HL-60 (cell line): Measurements from ENCODE around the gene TAAR8.
"Not testable (repeated sequence)": the region's sequence is repeated elsewhere in the genome, so short reads cannot be mapped to it uniquely, and the experiment has no call there.

Source experiments
- DNase-seq, 2 experiments: peaks; one replicate each; pipeline ENCODE4 v3.0.0-alpha.2; 2010 to 2020; ENCODE audit warnings: low read depth in 1 of 2, low spot score in 1 of 2
- H3K27ac ChIP-seq: fragments of 250-450 bp; sonication (Bioruptor Pico); replicated peaks from 2 replicates; pipeline ENCODE4 v1.5.1; 2020; ENCODE audit warnings: mild to moderate bottlenecking, moderate library complexity
- H3K27me3 ChIP-seq: fragments of 250-450 bp; sonication (Bioruptor Pico); 2 replicates; pipeline ENCODE4 v1.5.1; 2021; ENCODE audit warnings: mild to moderate bottlenecking, moderate library complexity; ENCODE audit not compliant: insufficient read depth, poor library complexity, severe bottlenecking
- H3K4me3 ChIP-seq: replicated peaks from 2 replicates; pipeline ENCODE4 v1.5.1; 2011; ENCODE audit warnings: mild to moderate bottlenecking, control low read depth, low read length; ENCODE audit not compliant: insufficient read depth
- CTCF ChIP-seq: IDR thresholded peaks from one replicate; pipeline ENCODE4 v1.5.1; 2011; ENCODE audit warnings: low read length, control low read depth, inconsistent platforms; ENCODE audit not compliant: insufficient read depth
- GABPA ChIP-seq: IDR thresholded peaks from 2 replicates; pipeline ENCODE4 v1.6.1; 2012; ENCODE audit warnings: low read depth
- POLR2AphosphoS5 ChIP-seq: IDR thresholded peaks from 2 replicates; pipeline ENCODE4 v1.6.1; 2012; ENCODE audit warnings: low read depth
- SPI1 ChIP-seq: IDR thresholded peaks from 2 replicates; pipeline ENCODE4 v1.6.1; 2012; ENCODE audit warnings: low read depth, mild to moderate bottlenecking, borderline replicate concordance
- TF ChIP-seq, protein P1 (sequence below): IDR thresholded peaks from 2 replicates; pipeline ENCODE4 v1.6.1; 2012; ENCODE audit warnings: low read depth; ENCODE audit not compliant: insufficient replicate concordance

The TAAR8 gene

DNA sequence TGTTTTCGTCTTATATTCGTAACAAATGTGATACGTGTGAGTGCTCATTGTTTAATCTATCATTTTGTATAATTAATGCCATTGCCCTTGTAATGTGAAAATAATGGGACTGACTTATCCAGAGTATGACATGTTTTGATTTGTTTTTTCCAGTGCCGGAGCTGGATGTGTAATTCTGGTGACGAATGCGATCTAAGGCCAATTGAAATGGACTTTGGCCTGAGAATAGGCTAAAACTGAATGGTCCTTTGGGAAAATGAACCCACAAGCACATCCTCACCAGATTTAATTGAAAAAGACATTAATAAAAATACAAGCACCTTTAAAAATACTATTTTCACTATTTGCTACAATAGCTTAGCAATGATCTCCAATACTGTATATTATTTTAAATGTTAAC lies 43.7 kb downstream of the TAAR8 start:
- Histone ChIP-seq H3K4me3 (no peak overlapping the region), H3K27me3 (peaks cover 5% of the 10 kb centered on the region), H3K27ac (no peak overlapping the region)
- TF ChIP-seq CTCF (no peak), GABPA (no peak), POLR2AphosphoS5 (no peak), SPI1 (no peak)
- TF ChIP-seq, protein P1, sequence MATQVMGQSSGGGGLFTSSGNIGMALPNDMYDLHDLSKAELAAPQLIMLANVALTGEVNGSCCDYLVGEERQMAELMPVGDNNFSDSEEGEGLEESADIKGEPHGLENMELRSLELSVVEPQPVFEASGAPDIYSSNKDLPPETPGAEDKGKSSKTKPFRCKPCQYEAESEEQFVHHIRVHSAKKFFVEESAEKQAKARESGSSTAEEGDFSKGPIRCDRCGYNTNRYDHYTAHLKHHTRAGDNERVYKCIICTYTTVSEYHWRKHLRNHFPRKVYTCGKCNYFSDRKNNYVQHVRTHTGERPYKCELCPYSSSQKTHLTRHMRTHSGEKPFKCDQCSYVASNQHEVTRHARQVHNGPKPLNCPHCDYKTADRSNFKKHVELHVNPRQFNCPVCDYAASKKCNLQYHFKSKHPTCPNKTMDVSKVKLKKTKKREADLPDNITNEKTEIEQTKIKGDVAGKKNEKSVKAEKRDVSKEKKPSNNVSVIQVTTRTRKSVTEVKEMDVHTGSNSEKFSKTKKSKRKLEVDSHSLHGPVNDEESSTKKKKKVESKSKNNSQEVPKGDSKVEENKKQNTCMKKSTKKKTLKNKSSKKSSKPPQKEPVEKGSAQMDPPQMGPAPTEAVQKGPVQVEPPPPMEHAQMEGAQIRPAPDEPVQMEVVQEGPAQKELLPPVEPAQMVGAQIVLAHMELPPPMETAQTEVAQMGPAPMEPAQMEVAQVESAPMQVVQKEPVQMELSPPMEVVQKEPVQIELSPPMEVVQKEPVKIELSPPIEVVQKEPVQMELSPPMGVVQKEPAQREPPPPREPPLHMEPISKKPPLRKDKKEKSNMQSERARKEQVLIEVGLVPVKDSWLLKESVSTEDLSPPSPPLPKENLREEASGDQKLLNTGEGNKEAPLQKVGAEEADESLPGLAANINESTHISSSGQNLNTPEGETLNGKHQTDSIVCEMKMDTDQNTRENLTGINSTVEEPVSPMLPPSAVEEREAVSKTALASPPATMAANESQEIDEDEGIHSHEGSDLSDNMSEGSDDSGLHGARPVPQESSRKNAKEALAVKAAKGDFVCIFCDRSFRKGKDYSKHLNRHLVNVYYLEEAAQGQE: no peak
- no peak for DNase-seq

- Histone ChIP-seq H3K27ac (no peak overlapping the region), H3K4me3 (no peak overlapping the region), H3K27me3 (peaks cover 2% of the 10 kb centered on the region)
- TF ChIP-seq GABPA: no peak
- TF ChIP-seq CTCF: peak; percentile 32
- TF ChIP-seq SPI1: no peak
- peak in 1 of 2 experiments; percentile 7 for DNase-seq
These were observed 46.0 kb downstream of the TAAR8 start for GRCh38 chr6:132598473-132598872.

- H3K4me3 ChIP-seq, H3K27ac ChIP-seq, DNase-seq, H3K27me3 ChIP-seq: not testable (repeated sequence)
These were observed 48.4 kb downstream of the TAAR8 start for GRCh38 chr6:132600900-132601299.
